ENCODE data around the gene SCMH1.

DNA sequence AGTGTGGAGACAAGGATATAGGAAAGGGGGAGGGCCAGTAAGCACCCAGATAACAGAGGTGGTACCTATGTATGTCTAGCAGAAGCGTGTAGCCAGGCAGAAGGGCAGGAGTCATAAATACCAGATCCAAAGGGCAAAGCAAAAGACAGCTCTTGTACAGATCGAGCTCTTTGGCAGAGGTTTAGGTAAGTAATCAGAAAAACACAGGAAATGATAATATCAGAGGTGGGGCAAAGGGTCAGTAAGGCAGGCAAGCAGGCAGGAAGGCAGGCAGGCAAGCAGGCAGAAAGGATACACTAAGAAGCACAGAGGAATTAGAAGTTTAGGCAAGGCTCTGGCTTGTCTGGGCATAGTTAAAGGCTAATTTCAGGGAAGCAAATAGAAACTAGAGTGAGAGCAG is 197.9 kb downstream of the SCMH1 start:
- TF ChIP-seq RAD21 (IDR thresholded peaks at IDR 0.05) (peak in 1 of 2 donors; percentile 47), CTCF (IDR thresholded peaks at IDR 0.05; ENCODE audit: low read depth, low read length, missing input control) (no peak), HNF4A (conservative IDR thresholded peaks at IDR 0.05) (peak; percentile 84 to 90), GABPA (IDR thresholded peaks at IDR 0.05 in 1 of 2, conservative IDR thresholded peaks at IDR 0.05 in 1 of 2) (peak in 1 of 2 donors; percentile 49), ZBTB33 (IDR thresholded peaks at IDR 0.05) (no peak), TAF1 (conservative IDR thresholded peaks at IDR 0.05) (no peak), SP1 (IDR thresholded peaks at IDR 0.05) (peak; percentile 80), FOXA1 (IDR thresholded peaks at IDR 0.05) (no peak), REST (IDR thresholded peaks at IDR 0.05) (no peak), YY1 (IDR thresholded peaks at IDR 0.05) (no peak)
- TF ChIP-seq, protein P1, sequence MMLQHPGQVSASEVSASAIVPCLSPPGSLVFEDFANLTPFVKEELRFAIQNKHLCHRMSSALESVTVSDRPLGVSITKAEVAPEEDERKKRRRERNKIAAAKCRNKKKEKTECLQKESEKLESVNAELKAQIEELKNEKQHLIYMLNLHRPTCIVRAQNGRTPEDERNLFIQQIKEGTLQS (IDR thresholded peaks at IDR 0.05) = no peak
